ENCODE data around the gene NLGN3.

Gene NLGN3

GRCh38 chrX:71154641-71155040 is 10.0 kb downstream of the NLGN3 start:
- no peak for TF ChIP-seq CTCF (IDR thresholded peaks at IDR 0.05)
- Histone ChIP-seq H3K4me1 (ENCODE audit: control insufficient read depth in 1 of 2, insufficient read depth in 1 of 2, low read depth in 1 of 2, low read length in 1 of 2) (no peaks in the 10 kb centered on the region), H3K9me3 (no peaks in the 10 kb centered on the region), H3K36me3 (peaks cover 13% of the 10 kb centered on the region), H3K4me3 (ENCODE audit: low read depth in 1 of 2, low read length in 1 of 2) (no peak overlapping the region), H3K27me3 (no peaks in the 10 kb centered on the region), H3K27ac (no peak overlapping the region)

GRCh38 chrX:71158603-71159002 is 14.0 kb downstream of the NLGN3 start:
- H3K9me3 ChIP-seq: no peaks in the 10 kb centered on the region
- TF ChIP-seq CTCF (IDR thresholded peaks at IDR 0.05): no peak
- H3K4me1 ChIP-seq (ENCODE audit: control insufficient read depth in 1 of 2, insufficient read depth in 1 of 2, low read depth in 1 of 2, low read length in 1 of 2): peaks cover 8 to 9% of the 10 kb centered on the region in 2 experiments
- H3K4me3 ChIP-seq (ENCODE audit: low read depth in 1 of 2, low read length in 1 of 2): no peak overlapping the region
- H3K27ac ChIP-seq: no peak overlapping the region
- H3K27me3 ChIP-seq: no peaks in the 10 kb centered on the region
- peaks cover 13% of the 10 kb centered on the region for H3K36me3 ChIP-seq

- peaks cover 13% of the 10 kb centered on the region for H3K36me3 ChIP-seq
- TF ChIP-seq CTCF (IDR thresholded peaks at IDR 0.05): no peak
- H3K4me3 ChIP-seq (ENCODE audit: low read depth in 1 of 2, low read length in 1 of 2): no peak overlapping the region
- H3K27ac ChIP-seq: no peak overlapping the region
- no peaks in the 10 kb centered on the region for H3K27me3 ChIP-seq
- no peaks in the 10 kb centered on the region for H3K9me3 ChIP-seq
- peaks cover 9 to 12% of the 10 kb centered on the region in 2 experiments for H3K4me1 ChIP-seq (ENCODE audit: control insufficient read depth in 1 of 2, insufficient read depth in 1 of 2, low read depth in 1 of 2, low read length in 1 of 2)
Observed at GRCh38 chrX:71159335-71159734, 14.7 kb downstream of the NLGN3 start.

GRCh38 chrX:71160475-71160874 is 15.8 kb downstream of the NLGN3 start:
- peaks cover 13% of the 10 kb centered on the region for H3K36me3 ChIP-seq
- no peak for TF ChIP-seq CTCF (IDR thresholded peaks at IDR 0.05)
- H3K4me1 ChIP-seq (ENCODE audit: control insufficient read depth in 1 of 2, insufficient read depth in 1 of 2, low read depth in 1 of 2, low read length in 1 of 2): peaks cover 9 to 12% of the 10 kb centered on the region in 2 experiments
- H3K9me3 ChIP-seq: no peaks in the 10 kb centered on the region
- no peaks in the 10 kb centered on the region for H3K27me3 ChIP-seq
- H3K4me3 ChIP-seq (ENCODE audit: low read depth in 1 of 2, low read length in 1 of 2): no peak overlapping the region
- H3K27ac ChIP-seq: no peak overlapping the region

- no peak for TF ChIP-seq CTCF (IDR thresholded peaks at IDR 0.05)
- Histone ChIP-seq H3K27me3 (no peaks in the 10 kb centered on the region), H3K4me1 (ENCODE audit: control insufficient read depth in 1 of 2, insufficient read depth in 1 of 2, low read depth in 1 of 2, low read length in 1 of 2) (peaks cover 9 to 12% of the 10 kb centered on the region in 2 experiments), H3K27ac (peak overlapping the region; percentile 54), H3K9me3 (no peaks in the 10 kb centered on the region), H3K36me3 (no peaks in the 10 kb centered on the region), H3K4me3 (ENCODE audit: low read depth in 1 of 2, low read length in 1 of 2) (no peak overlapping the region)
Observed at GRCh38 chrX:71162981-71163380, 18.3 kb downstream of the NLGN3 start.

GRCh38 chrX:71164071-71164470 is 19.4 kb downstream of the NLGN3 start:
- TF ChIP-seq CTCF (IDR thresholded peaks at IDR 0.05): no peak

More at GRCh38 chrX:71164071-71164470, 19.4 kb downstream of the NLGN3 start:
- no peak overlapping the region for H3K27ac ChIP-seq
- H3K27me3 ChIP-seq: no peaks in the 10 kb centered on the region
- no peaks in the 10 kb centered on the region for H3K9me3 ChIP-seq
- no peak overlapping the region for H3K4me3 ChIP-seq (ENCODE audit: low read depth in 1 of 2, low read length in 1 of 2)
- H3K36me3 ChIP-seq: no peaks in the 10 kb centered on the region
- peaks cover 9 to 12% of the 10 kb centered on the region in 2 experiments for H3K4me1 ChIP-seq (ENCODE audit: control insufficient read depth in 1 of 2, insufficient read depth in 1 of 2, low read depth in 1 of 2, low read length in 1 of 2)
